GM21529 (cell line): Measurements from ENCODE around the gene FNDC3B.

Experiments used
- ATAC-seq: cut with Tn5 transposase; IDR thresholded peaks from one replicate; pipeline ENCODE4 v1.9.1; 2021; ENCODE audit not compliant: unreplicated experiment

The FNDC3B gene

GRCh38 chr3:172380632-172381031 is 341.3 kb downstream of the FNDC3B start:
- ATAC-seq = no peak

- ATAC-seq = no peak
Observed at GRCh38 chr3:172383306-172383796, 344.0 kb downstream of the FNDC3B start.

GRCh38 chr3:172384836-172385235 is 345.5 kb downstream of the FNDC3B start:
- ATAC-seq = no peak

GRCh38 chr3:172387728-172388127 is 348.4 kb downstream of the FNDC3B start:
- ATAC-seq = no peak

- ATAC-seq = no peak
Observed at GRCh38 chr3:172388412-172389078, 349.2 kb downstream of the FNDC3B start.

GRCh38 chr3:172390792-172391191 is 351.4 kb downstream of the FNDC3B start:
- no peak for ATAC-seq

GRCh38 chr3:172391592-172392302 is 352.4 kb downstream of the FNDC3B start:
- ATAC-seq = no peak

- ATAC-seq = no peak
Observed at GRCh38 chr3:172394692-172395091, 355.3 kb downstream of the FNDC3B start.

GRCh38 chr3:172396400-172396799 is 357.0 kb downstream of the FNDC3B start:
- no peak for ATAC-seq

- ATAC-seq = no peak
Observed at GRCh38 chr3:172397716-172398405, 358.5 kb downstream of the FNDC3B start.

- ATAC-seq = no peak
Observed at GRCh38 chr3:172398484-172398883, 359.1 kb downstream of the FNDC3B start.

GRCh38 chr3:172402090-172402489 is 362.7 kb downstream of the FNDC3B start:
- ATAC-seq = no peak

GRCh38 chr3:172402892-172403643 is 363.7 kb downstream of the FNDC3B start:
- no peak for ATAC-seq

- no peak for ATAC-seq
Observed at GRCh38 chr3:172404237-172404962, 365.0 kb downstream of the FNDC3B start.

- ATAC-seq = no peak
Observed at GRCh38 chr3:172405914-172406313, 366.5 kb downstream of the FNDC3B start.

GRCh38 chr3:172407872-172408271 is 368.5 kb downstream of the FNDC3B start:
- ATAC-seq = no peak

GRCh38 chr3:172410702-172411477 is 371.5 kb downstream of the FNDC3B start:
- ATAC-seq = no peak

- no peak for ATAC-seq
Observed at GRCh38 chr3:172411478-172411947, 372.1 kb downstream of the FNDC3B start.

- no peak for ATAC-seq
Observed at GRCh38 chr3:172415323-172415722, 375.9 kb downstream of the FNDC3B start.

GRCh38 chr3:172437713-172438112 is 398.3 kb downstream of the FNDC3B start:
- no peak for ATAC-seq
